Measurements from ENCODE around the gene EPHB3.

Gene EPHB3

GRCh38 chr3:184543843-184544512 lies 17.6 kb upstream of the EPHB3 start:
- peak in 1 of 2 experiments; percentile 67 for DNase-seq

- DNase-seq: no peak
These were observed 17.1 kb upstream of the EPHB3 start for GRCh38 chr3:184544513-184544861.

GRCh38 chr3:184545769-184546168 lies 15.8 kb upstream of the EPHB3 start:
- DNase-seq: no peak

- no peak for DNase-seq
These were observed 15.3 kb upstream of the EPHB3 start for GRCh38 chr3:184546252-184546651.

- no peak for DNase-seq
These were observed 11.6 kb upstream of the EPHB3 start for GRCh38 chr3:184549796-184550577.

- DNase-seq: no peak
These were observed 10.5 kb upstream of the EPHB3 start for GRCh38 chr3:184551103-184551502.

- DNase-seq: no peak
These were observed 9.8 kb upstream of the EPHB3 start for GRCh38 chr3:184551614-184552256.

- DNase-seq: no peak
These were observed 9.3 kb upstream of the EPHB3 start for GRCh38 chr3:184552296-184552695.

- DNase-seq: no peak
These were observed 8.7 kb upstream of the EPHB3 start for GRCh38 chr3:184552863-184553262.

- DNase-seq: peak in 1 of 2 experiments; percentile 17
These were observed 8.2 kb upstream of the EPHB3 start for GRCh38 chr3:184553385-184553784.

GRCh38 chr3:184554461-184554860 lies 7.1 kb upstream of the EPHB3 start:
- DNase-seq: no peak

- no peak for DNase-seq
These were observed 4.8 kb upstream of the EPHB3 start for GRCh38 chr3:184556582-184557347.

GRCh38 chr3:184557348-184557950 lies 4.1 kb upstream of the EPHB3 start:
- DNase-seq: no peak

- DNase-seq: no peak
These were observed 2.9 kb upstream of the EPHB3 start for GRCh38 chr3:184558726-184559125.

- no peak for DNase-seq
These were observed 2.2 kb upstream of the EPHB3 start for GRCh38 chr3:184559336-184559735.

- no peak for DNase-seq
These were observed 1.1 kb upstream of the EPHB3 start for GRCh38 chr3:184560531-184560930.

- DNase-seq: no peak
These were observed 610 bp downstream of the EPHB3 start for GRCh38 chr3:184561913-184562877.

GRCh38 chr3:184562878-184563560 lies 1.4 kb downstream of the EPHB3 start:
- DNase-seq: peak in 1 of 2 experiments; percentile 56

- no peak for DNase-seq
These were observed 2.0 kb downstream of the EPHB3 start for GRCh38 chr3:184563561-184563925.

GRCh38 chr3:184563941-184564684 lies 2.5 kb downstream of the EPHB3 start:
- no peak for DNase-seq

Data from cerebellar nuclear complex (tissue), 1 donor.